H9 (cell line): Measurements from ENCODE around the gene RASGRF1. TPM values are rescaled to one million over a fixed set of nuclear protein-coding genes. Genes with fewer than 3 reads are reported as not detected.

Experiments used
- DNase-seq: peaks from one replicate; pipeline ENCODE4 v3.0.0-alpha.2; 2017
- H2AFZ ChIP-seq: one replicate; pipeline ENCODE4 v1.6.1; 2013; ENCODE audit warnings: mild to moderate bottlenecking, low read length, control low read depth, moderate library complexity
- H2AK5ac ChIP-seq: 2 replicates; pipeline ENCODE4 v1.6.1; 2013; ENCODE audit warnings: low read length, control low read depth, mixed read lengths; ENCODE audit not compliant: insufficient read length
- H2BK120ac ChIP-seq: one replicate; pipeline ENCODE4 v1.6.1; 2013; ENCODE audit warnings: low read depth, mild to moderate bottlenecking, low read length, control low read depth, inconsistent platforms; ENCODE audit not compliant: poor library complexity, severe bottlenecking
- H2BK12ac ChIP-seq: 2 replicates; pipeline ENCODE4 v1.6.1; 2013; ENCODE audit warnings: low read length, control low read depth, mixed read lengths, low read depth; ENCODE audit not compliant: insufficient read length
- H2BK15ac ChIP-seq: 2 replicates; pipeline ENCODE4 v1.6.1; 2013; ENCODE audit warnings: low read depth, low read length, control low read depth
- H2BK20ac ChIP-seq: one replicate; pipeline ENCODE4 v1.6.1; 2013; ENCODE audit warnings: low read depth, mild to moderate bottlenecking, low read length, control low read depth, inconsistent platforms; ENCODE audit not compliant: poor library complexity, severe bottlenecking
- H2BK5ac ChIP-seq: 2 replicates; pipeline ENCODE4 v1.6.1; 2013; ENCODE audit warnings: low read length, control low read depth, mixed read lengths; ENCODE audit not compliant: insufficient read length
- H3K14ac ChIP-seq: 2 replicates; pipeline ENCODE4 v1.6.1; 2013; ENCODE audit warnings: low read length, control low read depth; ENCODE audit not compliant: insufficient read depth
- H3K18ac ChIP-seq: 2 replicates; pipeline ENCODE4 v1.6.1; 2013; ENCODE audit warnings: low read depth, mild to moderate bottlenecking, mixed read lengths, low read length, control low read depth; ENCODE audit not compliant: insufficient read length
- H3K23ac ChIP-seq: 2 replicates; pipeline ENCODE4 v1.6.1; 2013; ENCODE audit warnings: low read length, control low read depth, mixed read lengths, low read depth; ENCODE audit not compliant: insufficient read length
- H3K23me2 ChIP-seq: 2 replicates; pipeline ENCODE4 v1.6.1; 2013; ENCODE audit warnings: low read depth, mild to moderate bottlenecking, mixed read lengths, low read length, control low read depth; ENCODE audit not compliant: insufficient read length, poor library complexity, severe bottlenecking
- H3K27ac ChIP-seq: 2 replicates; pipeline ENCODE4 v1.5.1; 2013; ENCODE audit warnings: low read length, control low read depth, mixed read lengths, low read depth; ENCODE audit not compliant: insufficient read length
- H3K27me3 ChIP-seq: 2 replicates; pipeline ENCODE4 v1.6.1; 2013; ENCODE audit warnings: low read length, control low read depth, inconsistent platforms; ENCODE audit not compliant: insufficient read depth
- H3K4ac ChIP-seq: 2 replicates; pipeline ENCODE4 v1.6.1; 2013; ENCODE audit warnings: low read depth, mild to moderate bottlenecking, control low read depth, inconsistent platforms, low read length, moderate library complexity
- H3K4me1 ChIP-seq: 2 replicates; pipeline ENCODE4 v1.6.1; 2013; ENCODE audit warnings: low read length, control low read depth, inconsistent platforms; ENCODE audit not compliant: insufficient read depth
- H3K4me2 ChIP-seq: 2 replicates; pipeline ENCODE4 v1.6.1; 2013; ENCODE audit warnings: low read length, control low read depth, mixed read lengths; ENCODE audit not compliant: insufficient read length, insufficient read depth
- H3K56ac ChIP-seq: 2 replicates; pipeline ENCODE4 v1.6.1; 2013; ENCODE audit warnings: low read depth, mild to moderate bottlenecking, mixed read lengths, low read length, control low read depth; ENCODE audit not compliant: insufficient read length
- H3K79me1 ChIP-seq: 2 replicates; pipeline ENCODE4 v1.6.1; 2013; ENCODE audit warnings: low read depth, mild to moderate bottlenecking, moderate library complexity, low read length, control low read depth, inconsistent platforms; ENCODE audit not compliant: insufficient read depth, poor library complexity, severe bottlenecking
- H3K79me2 ChIP-seq: 2 replicates; pipeline ENCODE4 v1.6.1; 2013; ENCODE audit warnings: low read length, control low read depth, inconsistent platforms; ENCODE audit not compliant: insufficient read depth
- H3K9ac ChIP-seq: 2 replicates; pipeline ENCODE4 v1.6.1; 2013; ENCODE audit warnings: low read length, control low read depth, mixed read lengths; ENCODE audit not compliant: insufficient read length; ENCODE audit errors: extremely low read depth
- H3K9me3 ChIP-seq: one replicate; pipeline ENCODE4 v1.6.1; 2013; ENCODE audit warnings: low read depth, low read length, inconsistent platforms; ENCODE audit not compliant: control insufficient read depth
- H3T11ph ChIP-seq: one replicate; pipeline ENCODE4 v1.6.1; 2013; ENCODE audit warnings: mild to moderate bottlenecking, low read length, control low read depth, inconsistent platforms
- H4K20me1 ChIP-seq: one replicate; pipeline ENCODE4 v1.6.1; 2013; ENCODE audit not compliant: control insufficient read depth, insufficient read length, insufficient read depth
- H4K5ac ChIP-seq: 2 replicates; pipeline ENCODE4 v1.6.1; 2013; ENCODE audit warnings: low read depth, mild to moderate bottlenecking, mixed read lengths, low read length, control low read depth; ENCODE audit not compliant: insufficient read length
- H4K8ac ChIP-seq: replicated peaks from 2 replicates; pipeline ENCODE4 v1.6.1; 2013; ENCODE audit warnings: low read length, control low read depth, mixed read lengths, low read depth; ENCODE audit not compliant: insufficient read length
- H4K91ac ChIP-seq: 2 replicates; pipeline ENCODE4 v1.6.1; 2013; ENCODE audit warnings: low read depth, mild to moderate bottlenecking, moderate library complexity, mixed read lengths, low read length, control low read depth; ENCODE audit not compliant: insufficient read length
- H3K27ac Mint-ChIP-seq, 3 experiments: 2 replicates in 2 of 3; 3 replicates in 1 of 3; pipeline ENCODE4 v1.8.0; 2020 to 2021; ENCODE audit warnings: mixed read lengths in 3 of 3, mild to moderate bottlenecking in 1 of 3, moderate library complexity in 1 of 3
- H3K27me3 Mint-ChIP-seq: 2 replicates; pipeline ENCODE4 v1.8.0; 2021; ENCODE audit warnings: low read depth, mild to moderate bottlenecking, moderate library complexity, mixed read lengths
- H3K36me3 Mint-ChIP-seq, 3 experiments: 2 replicates in 2 of 3; 3 replicates in 1 of 3; pipeline ENCODE4 v1.8.0; 2020 to 2021; ENCODE audit warnings: low read depth in 3 of 3, mixed read lengths in 3 of 3; ENCODE audit not compliant: insufficient read depth in 1 of 3
- H3K4me1 Mint-ChIP-seq, 2 experiments: 2 replicates each; pipeline ENCODE4 v1.8.0; 2020; ENCODE audit warnings: mixed read lengths in 2 of 2
- H3K4me3 Mint-ChIP-seq, 2 experiments: 2 replicates in 1 of 2; 3 replicates in 1 of 2; pipeline ENCODE4 v1.8.0; 2020 to 2021; ENCODE audit warnings: mild to moderate bottlenecking in 2 of 2, mixed read lengths in 2 of 2, moderate library complexity in 1 of 2
- H3K9me3 Mint-ChIP-seq, 2 experiments: 2 replicates in 1 of 2; 3 replicates in 1 of 2; pipeline ENCODE4 v1.8.0; 2020; ENCODE audit warnings: mild to moderate bottlenecking in 2 of 2, mixed read lengths in 2 of 2, moderate library complexity in 1 of 2
- WGBS: extraction: QIAGEN DNeasy Blood & Tissue Kit; methylation state at CpG from one replicate; pipeline ENCODE4 v1.1.7; 2013; ENCODE audit warnings: missing lambda C conversion rate, low lambda C conversion rate, mixed read lengths; ENCODE audit not compliant: insufficient read length; ENCODE audit errors: extremely low coverage; 5-methylcytosine and 5-hydroxymethylcytosine counted together
- total RNA-seq: library from RNA; stranded (reverse); gene quantifications from 2 replicates; pipeline ENCODE4 v1.2.1, GENCODE V29; 2021
- TF ChIP-seq, protein P1 (sequence below): fragments of 200-600 bp; sonication (generic); conservative IDR thresholded peaks from 3 replicates; pipeline ENCODE4 v1.8.0; 2021; ENCODE audit warnings: antibody characterized with exemption, mild to moderate bottlenecking

Gene RASGRF1
- total RNA-seq, 1 experiment from 2014 or later: 0.48 TPM

GRCh38 chr15:79122391-79122790 is 31.8 kb upstream of the RASGRF1 start:
- Histone ChIP-seq H3K27ac (no peak overlapping the region), H2BK20ac (no peak overlapping the region), H2BK120ac (no peak overlapping the region), H3K79me2 (no peaks in the 10 kb centered on the region), H2AK5ac (no peak overlapping the region), H3K56ac (peak overlapping the region; percentile 38), H3K23ac (no peak overlapping the region), H4K20me1 (no peaks in the 10 kb centered on the region), H3K4me1 (no peaks in the 10 kb centered on the region), H3K4ac (no peak overlapping the region), H4K8ac (no peak overlapping the region), H3K9me3 (no peaks in the 10 kb centered on the region), H3K14ac (no peak overlapping the region), H4K91ac (no peak overlapping the region), H3K4me2 (no peak overlapping the region), H2BK5ac (no peak overlapping the region), H3K9ac (no peak overlapping the region), H3K27me3 (no peaks in the 10 kb centered on the region), H3T11ph (no peak overlapping the region), H2BK15ac (no peak overlapping the region), H2AFZ (no peak overlapping the region), H3K79me1 (no peaks in the 10 kb centered on the region), H3K23me2 (no peaks in the 10 kb centered on the region), H3K18ac (no peak overlapping the region), H2BK12ac (no peak overlapping the region), H4K5ac (no peak overlapping the region)
- no peaks in the 10 kb centered on the region for H3K4me1 Mint-ChIP-seq
- TF ChIP-seq, protein P1, sequence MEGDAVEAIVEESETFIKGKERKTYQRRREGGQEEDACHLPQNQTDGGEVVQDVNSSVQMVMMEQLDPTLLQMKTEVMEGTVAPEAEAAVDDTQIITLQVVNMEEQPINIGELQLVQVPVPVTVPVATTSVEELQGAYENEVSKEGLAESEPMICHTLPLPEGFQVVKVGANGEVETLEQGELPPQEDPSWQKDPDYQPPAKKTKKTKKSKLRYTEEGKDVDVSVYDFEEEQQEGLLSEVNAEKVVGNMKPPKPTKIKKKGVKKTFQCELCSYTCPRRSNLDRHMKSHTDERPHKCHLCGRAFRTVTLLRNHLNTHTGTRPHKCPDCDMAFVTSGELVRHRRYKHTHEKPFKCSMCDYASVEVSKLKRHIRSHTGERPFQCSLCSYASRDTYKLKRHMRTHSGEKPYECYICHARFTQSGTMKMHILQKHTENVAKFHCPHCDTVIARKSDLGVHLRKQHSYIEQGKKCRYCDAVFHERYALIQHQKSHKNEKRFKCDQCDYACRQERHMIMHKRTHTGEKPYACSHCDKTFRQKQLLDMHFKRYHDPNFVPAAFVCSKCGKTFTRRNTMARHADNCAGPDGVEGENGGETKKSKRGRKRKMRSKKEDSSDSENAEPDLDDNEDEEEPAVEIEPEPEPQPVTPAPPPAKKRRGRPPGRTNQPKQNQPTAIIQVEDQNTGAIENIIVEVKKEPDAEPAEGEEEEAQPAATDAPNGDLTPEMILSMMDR: no peak
- H3K36me3 Mint-ChIP-seq: no peaks in the 10 kb centered on the region; a peak in 1 of 7 replicates
- H3K27ac Mint-ChIP-seq: peak overlapping the region in 1 of 3 experiments; percentile 34; a peak in 1 of 7 replicates
- H3K4me3 Mint-ChIP-seq: no peak overlapping the region
- no peaks in the 10 kb centered on the region for H3K9me3 Mint-ChIP-seq
- DNase-seq: no peak
- H3K27me3 Mint-ChIP-seq: peaks cover 21% of the 10 kb centered on the region
- WGBS: no CpG with 5 or more reads among the region's 5 CpGs
